ENCODE data around the gene TMCC1.

- TF ChIP-seq USF2 (IDR thresholded peaks at IDR 0.05), result no peak
- no peak for TF ChIP-seq POLR2AphosphoS2 (conservative IDR thresholded peaks at IDR 0.05; ENCODE audit: low read length)
Observed at GRCh38 chr3:129934234-129935123, 41.0 kb upstream of the TMCC1 start.

All from A549 (cell line).